Ectodermal cell (in vitro differentiated cells): Measurements from ENCODE around the gene TAC1. TPM values are rescaled to one million over a fixed set of nuclear protein-coding genes. Genes with fewer than 3 reads are reported as not detected.

Experiments used
- H3K27ac ChIP-seq: 2 replicates; pipeline ENCODE4 v1.7.0; 2013; ENCODE audit warnings: mild to moderate bottlenecking, low read depth, low read length; ENCODE audit not compliant: insufficient read depth, poor library complexity, severe bottlenecking
- H3K27me3 ChIP-seq: 2 replicates; pipeline ENCODE4 v1.7.0; 2013; ENCODE audit warnings: mild to moderate bottlenecking, low read length; ENCODE audit not compliant: insufficient read depth, control insufficient read depth, poor library complexity, severe bottlenecking
- H3K36me3 ChIP-seq: one replicate; pipeline ENCODE4 v1.7.0; 2013; ENCODE audit warnings: low read length; ENCODE audit not compliant: control insufficient read depth, insufficient read depth
- H3K4me1 ChIP-seq: one replicate; pipeline ENCODE4 v1.7.0; 2013; ENCODE audit warnings: low read length; ENCODE audit not compliant: control insufficient read depth, insufficient read depth
- H3K4me3 ChIP-seq: 2 replicates; pipeline ENCODE4 v1.7.0; 2013; ENCODE audit warnings: low read depth, low read length, control low read depth; ENCODE audit not compliant: insufficient read depth
- H3K9me3 ChIP-seq: 2 replicates; pipeline ENCODE4 v1.7.0; 2013; ENCODE audit warnings: mild to moderate bottlenecking, low read length, moderate library complexity; ENCODE audit not compliant: control insufficient read depth
- WGBS, 2 experiments: methylation state at CpG; one replicate each; pipeline ENCODE4 v1.1.7; 2013; ENCODE audit warnings: missing lambda C conversion rate in 2 of 2; 5-methylcytosine and 5-hydroxymethylcytosine counted together
- polyA plus RNA-seq, 4 experiments: library from polyadenylated mRNA; stranded (reverse); fragments of 50-300 nt; gene quantifications; one replicate each; pipeline ENCODE4 v1.2.3, GENCODE V29; 2013

The TAC1 gene, protein sequence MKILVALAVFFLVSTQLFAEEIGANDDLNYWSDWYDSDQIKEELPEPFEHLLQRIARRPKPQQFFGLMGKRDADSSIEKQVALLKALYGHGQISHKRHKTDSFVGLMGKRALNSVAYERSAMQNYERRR
- polyA plus RNA-seq (2013, experiment 1 of 4) = 1.3 TPM
- 1.3 TPM for polyA plus RNA-seq (2013, experiment 2 of 4)
- polyA plus RNA-seq (2013, experiment 3 of 4) = 2.7 TPM
- 2.3 TPM for polyA plus RNA-seq (2013, experiment 4 of 4)

DNA sequence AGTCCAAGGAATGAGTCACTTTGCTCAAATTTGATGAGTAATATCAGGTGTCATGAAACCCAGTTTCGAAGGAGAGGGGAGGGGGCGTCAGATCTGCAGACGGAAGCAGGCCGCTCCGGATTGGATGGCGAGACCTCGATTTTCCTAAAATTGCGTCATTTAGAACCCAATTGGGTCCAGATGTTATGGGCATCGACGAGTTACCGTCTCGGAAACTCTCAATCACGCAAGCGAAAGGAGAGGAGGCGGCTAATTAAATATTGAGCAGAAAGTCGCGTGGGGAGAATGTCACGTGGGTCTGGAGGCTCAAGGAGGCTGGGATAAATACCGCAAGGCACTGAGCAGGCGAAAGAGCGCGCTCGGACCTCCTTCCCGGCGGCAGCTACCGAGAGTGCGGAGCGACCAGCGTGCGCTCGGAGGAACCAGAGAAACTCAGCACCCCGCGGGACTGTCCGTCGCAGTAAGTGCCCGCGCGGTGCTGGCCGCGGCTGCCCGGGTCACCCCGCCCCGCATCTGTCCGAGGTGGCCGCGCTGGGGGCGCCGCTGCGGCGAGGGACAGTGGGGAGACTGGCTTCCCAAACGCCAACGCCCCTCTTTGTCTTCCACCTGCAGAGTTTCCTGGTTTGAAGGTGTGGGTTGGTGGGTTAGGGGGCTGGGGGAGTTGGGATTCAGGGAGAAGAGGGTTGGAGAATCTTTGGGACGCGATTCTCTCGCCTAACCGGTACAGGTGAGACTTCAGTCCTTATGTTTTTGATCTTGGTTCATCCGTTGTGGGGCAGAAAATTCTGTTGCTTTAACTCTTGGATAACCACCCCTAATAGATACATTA, at the start of gene TAC1:
Gene TAC1 (plus strand): TSS at position 351 of the 829 bp plus-strand sequence. CDS start 527 bp downstream, outside the sequence.
- Histone ChIP-seq H3K9me3 (no peaks in the 10 kb centered on the region), H3K27ac (no peak within 1 kb of the TSS), H3K4me3 (peak within 1 kb of the TSS; percentile 34), H3K4me1 (peaks cover 5% of the 10 kb centered on the region), H3K27me3 (peaks cover 77% of the 10 kb centered on the region), H3K36me3 (no peaks in the 10 kb centered on the region)
- 1% methylated on average over 57 of the region's 57 CpGs for WGBS, 2 experiments

DNA sequence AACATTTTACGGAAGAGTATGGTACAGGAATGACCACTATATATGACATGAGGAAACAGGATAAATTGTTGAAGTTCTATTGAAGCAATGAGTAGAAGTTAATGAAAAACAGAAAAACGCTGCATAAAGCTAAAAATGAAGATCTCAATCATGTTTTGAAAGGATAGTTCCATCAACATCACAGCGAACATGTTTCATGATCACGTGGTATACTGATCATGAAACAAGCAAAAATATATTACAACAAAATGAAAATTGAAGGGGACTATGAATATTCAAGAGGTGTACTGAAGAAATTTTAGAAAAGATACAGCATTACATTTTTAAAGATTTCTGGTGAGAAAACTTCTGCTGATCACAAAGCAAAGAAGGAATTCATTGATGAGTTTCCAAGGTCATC, 45.9 kb upstream of the TAC1 start:
- 88 to 90% methylated on average over 2 to 4 of the region's 4 CpGs for WGBS, 2 experiments
- H3K36me3 ChIP-seq = no peaks in the 10 kb centered on the region

DNA sequence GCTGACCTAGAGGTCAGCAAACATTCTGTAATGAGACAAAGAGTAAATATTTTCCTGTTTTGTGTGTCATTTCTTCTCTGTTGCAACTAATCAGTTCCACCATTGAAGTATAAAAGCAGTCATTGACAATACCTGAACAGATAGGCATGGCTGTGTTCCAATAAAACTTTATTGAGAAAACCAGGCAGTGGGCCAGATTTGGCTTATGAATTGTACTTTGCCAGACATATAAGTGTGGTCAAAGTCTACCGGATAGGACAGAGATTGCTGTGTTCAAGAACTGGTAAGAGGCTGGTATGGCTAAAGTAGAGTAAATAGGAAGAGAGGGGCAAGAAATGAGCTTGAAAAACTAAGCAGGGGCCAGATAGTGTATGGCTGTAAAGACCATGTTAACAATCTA, 38.3 kb upstream of the TAC1 start:
- no peak overlapping the region for H3K4me3 ChIP-seq
- no peak overlapping the region for H3K27ac ChIP-seq
- no peaks in the 10 kb centered on the region for H3K4me1 ChIP-seq
- no peaks in the 10 kb centered on the region for H3K36me3 ChIP-seq
- no peaks in the 10 kb centered on the region for H3K27me3 ChIP-seq
- H3K9me3 ChIP-seq = no peaks in the 10 kb centered on the region
- WGBS, 2 experiments = 89 to 98% methylated on average over 1 of the region's 1 CpG

More for the DNA sequence above, 45.9 kb upstream of the TAC1 start:
- Histone ChIP-seq H3K9me3 (no peaks in the 10 kb centered on the region), H3K27me3 (no peaks in the 10 kb centered on the region), H3K4me3 (no peak overlapping the region), H3K27ac (no peak overlapping the region), H3K4me1 (no peaks in the 10 kb centered on the region)

DNA sequence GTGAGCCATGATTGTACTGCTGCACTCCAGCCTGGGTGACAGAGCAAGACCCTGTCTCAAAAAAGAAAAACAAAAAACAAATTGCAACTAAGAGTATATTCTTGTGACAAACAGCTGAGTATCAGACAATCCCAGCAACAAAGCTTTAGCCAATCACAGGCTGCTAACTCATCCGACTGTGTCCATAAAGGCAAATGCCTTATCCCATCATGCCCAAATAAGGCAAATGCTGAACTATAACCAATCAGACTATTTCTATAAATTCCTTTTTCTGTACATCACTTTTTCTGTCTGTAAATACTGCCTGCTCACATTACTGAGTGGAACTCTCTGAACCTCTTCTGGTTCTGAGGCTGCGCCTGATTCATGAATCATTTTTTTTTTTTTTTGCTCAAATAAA, 37.5 kb upstream of the TAC1 start:
- no peaks in the 10 kb centered on the region for H3K27me3 ChIP-seq
- WGBS, 2 experiments = 87 to 91% methylated on average over 2 of the region's 2 CpGs
- no peak overlapping the region for H3K4me3 ChIP-seq

DNA sequence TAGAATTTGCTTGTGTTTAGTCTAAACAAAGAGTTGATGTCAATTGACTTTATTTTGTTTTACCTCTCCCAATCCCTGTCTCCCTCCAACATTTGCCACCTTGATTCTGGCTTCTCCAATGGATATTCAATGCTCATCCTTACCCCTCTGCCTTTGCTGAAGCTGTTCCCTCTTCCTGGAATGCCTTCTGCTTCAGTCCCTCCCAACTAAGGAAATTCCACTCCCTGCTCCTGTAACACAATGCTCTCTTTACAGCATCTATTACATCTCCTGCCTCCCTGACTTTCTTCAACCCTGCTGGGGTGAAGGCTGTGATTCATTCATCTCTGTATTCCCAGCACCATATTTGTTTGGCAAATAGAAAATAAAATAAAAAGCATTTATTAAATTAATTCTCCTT, 34.5 kb upstream of the TAC1 start:
- Histone ChIP-seq H3K9me3 (no peaks in the 10 kb centered on the region), H3K36me3 (no peaks in the 10 kb centered on the region), H3K27ac (no peak overlapping the region), H3K4me1 (no peaks in the 10 kb centered on the region), H3K27me3 (no peaks in the 10 kb centered on the region), H3K4me3 (no peak overlapping the region)

More for the DNA sequence above, 37.5 kb upstream of the TAC1 start:
- Histone ChIP-seq H3K4me1 (no peaks in the 10 kb centered on the region), H3K9me3 (no peaks in the 10 kb centered on the region), H3K27ac (no peak overlapping the region), H3K36me3 (no peaks in the 10 kb centered on the region)

DNA sequence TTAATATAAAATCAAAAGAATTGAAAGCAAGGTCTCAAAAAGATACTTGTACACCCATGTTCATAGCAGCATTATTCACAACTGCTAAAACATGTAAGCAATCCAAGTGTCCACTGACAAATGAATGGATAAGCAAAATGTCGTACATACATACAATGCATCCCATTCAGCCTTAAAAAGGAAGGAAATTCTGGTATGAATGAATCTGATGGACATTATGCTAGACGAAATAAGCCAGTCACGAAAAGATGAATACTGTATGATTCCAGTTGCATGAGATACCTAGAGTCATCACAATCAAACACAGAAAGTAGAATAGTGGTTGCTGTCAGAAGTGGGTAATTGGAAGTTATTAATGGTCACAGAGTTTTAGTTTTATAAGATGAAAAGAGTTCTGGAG, 9.5 kb upstream of the TAC1 start:
- Histone ChIP-seq H3K9me3 (no peaks in the 10 kb centered on the region), H3K36me3 (no peaks in the 10 kb centered on the region), H3K4me3 (no peak overlapping the region), H3K27ac (no peak overlapping the region), H3K4me1 (no peaks in the 10 kb centered on the region), H3K27me3 (no peaks in the 10 kb centered on the region)
- 83 to 92% methylated on average over 2 to 3 of the region's 3 CpGs for WGBS, 2 experiments

DNA sequence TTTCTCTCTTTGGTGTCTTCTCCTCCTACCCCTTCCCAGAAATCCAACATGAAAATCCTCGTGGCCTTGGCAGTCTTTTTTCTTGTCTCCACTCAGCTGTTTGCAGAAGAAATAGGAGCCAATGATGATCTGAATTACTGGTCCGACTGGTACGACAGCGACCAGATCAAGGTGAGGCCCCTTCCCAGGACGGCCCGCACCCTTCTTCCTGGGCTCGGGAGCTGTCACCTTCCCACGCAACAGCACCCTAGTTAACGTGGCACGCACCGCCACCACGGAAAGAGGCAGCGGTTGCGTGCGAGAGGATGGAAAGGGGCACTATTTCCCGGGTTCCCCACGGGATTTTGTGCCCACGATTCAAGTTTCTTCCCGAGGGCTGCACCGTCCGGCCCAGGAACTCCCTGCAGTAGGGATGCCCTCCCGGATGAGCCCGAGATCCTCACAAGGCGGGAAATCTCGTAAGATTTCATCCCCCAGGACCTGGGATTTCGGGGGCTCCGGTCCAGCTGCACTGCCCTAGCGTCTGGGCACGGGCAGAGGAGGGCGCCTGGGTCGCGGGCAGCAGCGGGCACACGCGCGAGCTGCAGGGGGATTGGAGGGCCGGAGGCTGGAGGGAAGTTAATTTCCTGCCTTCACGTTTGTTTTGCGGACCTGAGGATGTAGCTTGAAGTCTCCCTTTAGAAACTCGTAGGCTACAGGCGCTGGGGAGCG, 834 bp downstream of the TAC1 start:
- Histone ChIP-seq H3K9me3 (no peaks in the 10 kb centered on the region), H3K27ac (no peak overlapping the region), H3K27me3 (peaks cover 84% of the 10 kb centered on the region), H3K4me3 (peak overlapping the region; percentile 34), H3K4me1 (peaks cover 5% of the 10 kb centered on the region), H3K36me3 (no peaks in the 10 kb centered on the region)
- 1 to 2% methylated on average over 42 of the region's 42 CpGs for WGBS, 2 experiments

DNA sequence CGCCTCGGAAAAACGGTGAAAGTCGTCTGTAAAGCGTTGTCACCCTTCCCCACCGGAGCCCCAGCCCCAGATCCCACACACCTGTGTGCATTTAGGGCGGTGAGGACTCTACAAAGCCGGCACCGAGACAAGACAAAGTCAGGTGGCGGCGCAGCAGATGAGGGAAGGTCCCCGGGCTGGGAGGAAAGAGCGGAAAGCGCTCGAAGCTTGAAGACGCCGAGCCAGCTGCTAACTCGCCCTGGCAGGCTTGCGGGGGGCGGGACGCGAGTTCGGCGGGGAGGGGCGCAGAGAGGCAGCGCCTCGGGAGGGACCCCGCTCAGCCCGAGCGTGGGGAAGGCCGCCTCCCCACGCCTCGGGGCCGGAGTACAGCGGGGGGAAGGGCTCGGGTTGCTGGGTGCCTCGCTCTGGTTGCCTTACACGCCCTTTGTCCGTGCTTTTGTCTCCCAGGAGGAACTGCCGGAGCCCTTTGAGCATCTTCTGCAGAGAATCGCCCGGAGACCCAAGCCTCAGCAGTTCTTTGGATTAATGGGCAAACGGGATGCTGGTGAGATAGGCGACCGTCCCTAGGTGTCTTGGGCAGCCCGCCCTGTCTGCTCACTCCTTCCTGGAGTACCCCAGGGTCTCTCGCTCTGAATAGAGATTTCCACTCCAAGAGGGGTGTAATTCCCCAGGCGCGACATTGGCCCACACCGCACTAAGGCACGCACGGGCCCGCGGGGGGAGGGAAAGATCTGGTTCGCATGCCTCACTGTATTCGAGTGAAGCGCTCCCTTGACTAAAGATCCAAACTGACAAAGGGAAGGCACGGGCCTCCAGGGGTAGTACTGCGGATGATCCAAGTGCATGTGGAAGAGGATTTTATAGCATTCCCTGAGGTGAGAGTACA, 1.6 kb downstream of the TAC1 start:
- peaks cover 5% of the 10 kb centered on the region for H3K4me1 ChIP-seq
- H3K9me3 ChIP-seq = no peaks in the 10 kb centered on the region
- no peaks in the 10 kb centered on the region for H3K36me3 ChIP-seq
- H3K27me3 ChIP-seq = peaks cover 82% of the 10 kb centered on the region
- no peak overlapping the region for H3K27ac ChIP-seq
- H3K4me3 ChIP-seq = peak overlapping the region; percentile 34
- WGBS, 2 experiments = 1% methylated on average over 59 of the region's 59 CpGs

DNA sequence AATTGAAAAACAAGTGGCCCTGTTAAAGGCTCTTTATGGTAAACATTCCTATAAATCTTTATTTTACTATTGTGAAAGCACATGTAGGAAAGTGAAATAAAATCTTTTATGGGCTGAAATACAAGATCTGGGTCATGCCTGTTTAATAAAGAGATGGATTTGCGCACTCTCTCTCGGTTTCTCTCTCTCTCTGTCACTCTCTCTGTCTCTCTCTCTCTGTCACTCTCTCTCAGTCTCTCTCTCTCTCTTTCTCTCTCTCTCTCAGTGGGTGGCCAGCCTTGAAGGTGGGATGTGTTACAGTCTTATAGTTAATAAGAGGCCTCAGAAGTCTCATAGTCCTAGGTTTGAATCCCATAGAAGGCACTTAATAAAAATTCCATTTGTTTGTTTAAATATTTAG, 2.4 kb downstream of the TAC1 start:
- WGBS, 2 experiments = 48 to 70% methylated on average over 2 of the region's 2 CpGs

More for the DNA sequence above, 2.4 kb downstream of the TAC1 start:
- Histone ChIP-seq H3K27me3 (peaks cover 81% of the 10 kb centered on the region), H3K9me3 (no peaks in the 10 kb centered on the region), H3K36me3 (no peaks in the 10 kb centered on the region), H3K27ac (no peak overlapping the region), H3K4me3 (no peak overlapping the region), H3K4me1 (peaks cover 5% of the 10 kb centered on the region)
